Thyroid gland (tissue), 4 donors: Measurements from ENCODE around the gene ZNF618.

ENCODE experiments used
- POLR2A ChIP-seq, 2 donors: fragments of 450-650 bp; IDR thresholded peaks; one replicate each; pipeline ENCODE4 v1.6.1; 2017; ENCODE audit warnings: antibody characterized with exemption in 2 of 2, mild to moderate bottlenecking in 2 of 2, moderate library complexity in 1 of 2
- TF ChIP-seq, protein P1 (sequence below), 6 experiments: fragments of 200-600 bp in 3 of 6; fragments of 450-650 bp in 3 of 6; sonication (generic) in 3 of 6; IDR thresholded peaks; one replicate each; pipeline ENCODE4 v1.5.1; 2016 to 2019; ENCODE audit warnings: antibody characterized with exemption in 6 of 6, mild to moderate bottlenecking in 2 of 6, inconsistent platforms in 1 of 6, moderate library complexity in 1 of 6

DNA sequence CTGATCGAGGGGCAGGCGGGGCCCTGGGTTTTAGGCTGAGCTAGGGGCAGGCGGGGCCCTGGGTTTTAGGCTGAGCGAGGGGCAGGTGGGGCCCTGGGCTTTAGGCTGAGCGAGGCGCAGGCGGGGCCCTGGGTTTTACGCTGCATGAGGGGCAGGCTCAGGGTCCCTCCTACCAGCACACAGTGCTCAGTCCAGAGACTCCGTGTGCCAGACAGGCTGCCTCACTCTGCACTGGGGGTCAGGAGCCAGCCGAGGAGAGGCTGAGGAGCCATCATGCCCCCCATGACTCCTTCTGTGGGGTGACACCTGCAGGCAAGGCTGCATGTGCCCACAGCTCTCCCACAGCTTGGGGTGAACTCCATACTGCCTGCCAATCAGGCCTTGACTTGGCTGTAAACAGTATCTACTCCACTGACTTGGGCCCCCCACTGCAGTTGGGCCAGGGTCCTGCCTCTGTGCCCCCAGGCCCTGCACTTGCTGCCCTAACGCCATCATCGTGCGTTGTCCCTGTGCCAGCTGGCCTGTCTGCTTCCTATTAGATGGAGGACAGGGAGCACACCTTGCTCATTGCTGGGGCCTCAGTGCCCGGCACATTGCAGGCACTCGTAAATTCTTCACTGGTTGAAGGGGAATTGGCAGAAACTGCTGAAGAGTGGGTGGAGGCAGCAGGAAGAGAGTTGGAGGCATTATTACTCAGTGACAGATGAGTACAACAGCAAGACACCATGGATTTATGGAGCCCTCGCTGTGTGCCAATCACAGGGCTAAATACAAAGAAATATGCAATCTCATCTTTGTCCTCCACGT, 123.3 kb downstream of the ZNF618 start:
- TF ChIP-seq, protein P1, sequence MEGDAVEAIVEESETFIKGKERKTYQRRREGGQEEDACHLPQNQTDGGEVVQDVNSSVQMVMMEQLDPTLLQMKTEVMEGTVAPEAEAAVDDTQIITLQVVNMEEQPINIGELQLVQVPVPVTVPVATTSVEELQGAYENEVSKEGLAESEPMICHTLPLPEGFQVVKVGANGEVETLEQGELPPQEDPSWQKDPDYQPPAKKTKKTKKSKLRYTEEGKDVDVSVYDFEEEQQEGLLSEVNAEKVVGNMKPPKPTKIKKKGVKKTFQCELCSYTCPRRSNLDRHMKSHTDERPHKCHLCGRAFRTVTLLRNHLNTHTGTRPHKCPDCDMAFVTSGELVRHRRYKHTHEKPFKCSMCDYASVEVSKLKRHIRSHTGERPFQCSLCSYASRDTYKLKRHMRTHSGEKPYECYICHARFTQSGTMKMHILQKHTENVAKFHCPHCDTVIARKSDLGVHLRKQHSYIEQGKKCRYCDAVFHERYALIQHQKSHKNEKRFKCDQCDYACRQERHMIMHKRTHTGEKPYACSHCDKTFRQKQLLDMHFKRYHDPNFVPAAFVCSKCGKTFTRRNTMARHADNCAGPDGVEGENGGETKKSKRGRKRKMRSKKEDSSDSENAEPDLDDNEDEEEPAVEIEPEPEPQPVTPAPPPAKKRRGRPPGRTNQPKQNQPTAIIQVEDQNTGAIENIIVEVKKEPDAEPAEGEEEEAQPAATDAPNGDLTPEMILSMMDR (IDR thresholded peaks at IDR 0.05), result no peak
- TF ChIP-seq POLR2A (IDR thresholded peaks at IDR 0.05), result no peak
